Eye (tissue), 1 donor: ENCODE measurements around the gene MAP2K3.

Source experiments
- DNase-seq: peaks from one replicate; pipeline ENCODE4 v3.0.0-alpha.2; 2015

Gene MAP2K3

DNA sequence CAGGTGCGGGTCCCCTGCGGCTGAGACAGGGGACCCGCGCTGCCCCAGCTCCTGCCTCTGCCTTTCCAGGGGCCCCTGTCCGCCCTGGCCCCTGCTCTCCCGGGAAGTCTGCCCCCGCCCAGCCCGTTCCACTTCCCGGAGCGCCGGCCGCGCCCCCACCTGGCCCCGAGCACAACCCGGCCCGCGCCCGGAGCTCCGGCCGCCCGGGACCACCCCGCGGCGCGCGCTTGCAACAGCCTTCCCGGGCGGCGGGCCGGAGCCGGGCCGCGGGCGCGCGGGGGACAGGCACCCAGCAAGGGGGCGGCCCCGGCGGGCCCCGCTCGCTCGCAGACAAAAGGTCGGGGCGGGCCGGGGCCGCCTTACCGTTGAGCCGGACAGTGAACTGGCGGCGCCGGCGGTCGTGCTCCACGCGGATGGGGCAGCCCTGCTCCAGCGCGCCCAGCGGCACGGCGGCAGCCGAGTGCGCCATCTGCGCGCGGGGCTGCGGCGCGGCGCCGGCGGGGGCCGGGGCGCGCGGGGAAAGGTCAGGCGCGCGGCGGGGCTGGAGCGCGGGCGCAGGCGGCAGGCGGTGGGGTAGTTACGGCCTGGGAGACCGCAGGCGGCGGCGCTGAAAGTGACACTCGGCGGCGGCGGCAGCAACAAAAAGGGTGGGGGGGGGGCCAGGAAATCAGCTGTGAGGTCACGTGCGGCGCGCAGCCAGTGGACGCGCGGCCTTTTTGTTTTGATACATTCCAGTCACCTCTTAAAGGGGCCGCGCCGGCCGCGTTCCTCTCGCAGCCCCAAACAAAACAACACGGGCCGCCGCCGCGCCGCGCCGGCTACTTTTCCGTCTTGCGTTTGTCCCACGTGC is 31.5 kb upstream of the MAP2K3 start, which contains the start of gene NATD1:
Gene NATD1 (minus strand): TSS at position 615 of the 850 bp plus-strand sequence. CDS start 146 bp downstream, at position 469.
- peak; percentile 95 for DNase-seq

DNA sequence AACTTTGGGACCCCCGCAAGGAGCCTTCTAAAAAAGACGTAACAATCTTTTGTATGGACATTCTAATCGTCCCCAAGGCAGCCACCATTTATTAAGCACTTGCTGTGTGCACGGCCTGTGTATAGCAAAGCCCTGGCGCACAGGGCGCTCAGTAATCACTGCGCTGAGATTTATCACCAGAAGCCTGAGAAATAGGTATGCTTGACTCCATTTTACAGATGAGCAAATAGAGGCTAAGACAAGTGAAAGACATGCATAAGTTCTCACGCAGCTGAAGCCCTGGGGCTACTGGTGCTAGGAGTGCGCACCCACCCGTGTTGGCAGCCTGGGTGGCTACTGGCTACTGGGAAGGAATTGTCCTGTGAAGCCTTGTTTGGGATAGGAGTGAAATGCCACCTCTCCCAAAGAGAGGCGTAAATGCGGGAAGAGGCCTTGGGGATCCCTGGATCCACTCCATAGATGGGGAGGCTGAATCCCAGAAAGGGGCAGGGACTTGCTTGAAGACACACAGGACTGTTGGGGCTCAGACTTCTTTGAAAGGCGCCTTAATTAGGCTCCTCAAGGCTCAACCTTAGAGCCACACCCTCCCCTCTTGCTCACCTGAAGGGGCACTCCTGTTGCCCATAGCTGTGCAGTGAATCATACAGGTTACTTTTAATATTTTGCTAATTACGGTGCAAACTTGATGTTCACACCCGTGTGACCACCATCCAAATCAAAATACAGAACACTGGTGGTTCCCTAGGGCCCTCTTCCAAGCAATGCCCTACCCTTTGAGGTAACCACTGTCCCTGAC is 30.7 kb upstream of the MAP2K3 start:
- DNase-seq = no peak

DNA sequence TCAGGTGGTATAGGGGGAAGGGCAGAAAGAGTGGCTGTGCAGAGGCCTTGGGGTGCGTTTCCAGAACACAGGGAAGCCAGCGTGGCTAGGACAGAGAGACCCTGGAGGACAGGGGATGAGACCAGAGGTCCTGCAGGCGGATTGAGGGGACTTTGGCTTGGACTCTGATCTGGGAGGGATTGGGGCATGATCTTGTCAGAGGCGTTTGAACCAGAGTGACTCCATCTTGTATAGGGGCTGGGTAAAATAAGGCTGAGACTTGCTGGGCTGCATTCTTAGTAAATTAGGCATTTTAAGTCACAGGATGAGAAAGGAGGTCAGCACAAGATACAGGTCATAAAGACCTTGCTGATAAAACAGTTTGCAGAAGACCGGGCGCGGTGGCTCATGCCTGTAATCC is 25.9 kb upstream of the MAP2K3 start:
- DNase-seq = no peak

DNA sequence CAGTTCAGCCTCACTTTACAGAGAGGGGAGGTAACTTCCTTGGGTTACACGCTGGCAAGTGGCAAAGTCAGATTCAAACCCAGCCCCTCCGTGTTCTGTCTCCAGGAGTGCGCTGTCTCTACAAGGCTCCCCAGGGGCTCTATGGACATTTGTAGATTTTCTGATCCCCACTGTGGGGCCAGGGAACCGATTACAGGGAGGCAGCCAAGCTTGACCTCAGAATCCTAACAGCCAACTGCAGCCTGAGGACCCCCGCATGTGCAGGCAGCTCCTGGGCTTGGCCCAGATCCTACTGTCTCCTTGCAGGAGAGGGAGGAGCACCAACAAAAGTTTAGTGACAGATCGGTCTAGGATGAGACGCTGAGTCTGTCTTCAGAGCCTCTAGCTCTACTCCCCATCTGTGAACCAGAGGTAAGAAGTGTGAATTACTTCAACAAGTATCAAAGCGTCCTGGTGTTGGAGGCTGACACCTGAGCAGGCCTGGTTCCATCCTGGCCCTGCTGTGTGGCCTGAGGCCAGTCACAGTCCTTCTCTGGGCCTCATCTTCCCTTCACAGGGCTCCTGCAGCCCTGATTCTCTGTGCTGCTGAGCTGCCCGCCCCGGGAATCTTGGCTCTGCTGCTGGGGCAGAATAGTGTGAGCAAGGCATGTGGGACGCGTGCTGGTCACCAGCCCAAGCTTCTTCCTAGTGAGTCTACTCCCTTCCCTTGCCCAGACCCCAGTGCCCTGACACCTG is 22.1 kb upstream of the MAP2K3 start:
- DNase-seq = no peak

DNA sequence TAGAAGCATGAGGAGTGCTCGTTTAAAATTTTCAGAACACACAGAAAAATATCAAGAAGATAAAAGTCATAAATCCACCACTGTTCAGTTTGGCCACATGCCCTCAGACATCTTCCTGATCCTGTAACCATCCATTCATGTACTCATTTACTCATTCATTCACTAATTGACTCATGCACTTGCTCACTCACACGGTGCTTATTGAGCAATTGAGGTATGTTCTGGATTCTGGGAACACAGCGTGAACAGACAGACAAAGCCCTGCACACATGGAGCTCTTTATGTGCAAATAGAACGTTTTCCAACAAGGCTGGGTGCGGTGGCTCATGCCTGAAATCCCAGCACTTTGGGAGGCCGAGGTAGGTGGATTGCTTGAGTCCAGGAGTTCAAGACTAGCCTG is 21.1 kb upstream of the MAP2K3 start:
- DNase-seq = no peak

DNA sequence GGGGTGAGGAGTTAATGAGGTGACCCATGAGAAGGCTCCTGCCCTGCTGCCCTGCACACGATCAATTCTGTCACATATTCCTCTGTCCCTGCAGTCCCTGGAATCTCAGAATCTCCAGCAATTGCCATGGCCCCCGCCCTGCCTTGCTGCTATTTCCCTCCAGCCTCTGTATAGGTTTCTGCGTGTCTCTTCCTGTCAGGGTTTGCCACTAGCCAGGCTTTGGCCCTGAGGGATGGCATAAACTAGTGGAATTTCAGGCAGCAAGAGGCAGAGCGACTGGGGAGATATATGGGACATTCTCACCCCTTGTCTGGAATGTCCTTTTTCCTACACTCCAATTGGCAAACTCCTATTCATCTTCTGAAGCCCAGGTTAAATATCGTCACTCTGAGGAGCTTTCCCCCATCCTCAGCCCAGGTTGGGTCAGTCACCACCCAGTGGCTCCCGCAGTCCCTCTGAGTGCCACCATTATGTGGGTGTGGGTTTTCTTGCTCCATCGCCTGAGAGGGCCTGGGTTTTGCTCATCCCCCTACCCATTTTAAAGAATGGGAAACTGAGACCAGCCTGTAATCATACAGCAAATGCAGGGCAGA is 15.8 kb upstream of the MAP2K3 start:
- no peak for DNase-seq

DNA sequence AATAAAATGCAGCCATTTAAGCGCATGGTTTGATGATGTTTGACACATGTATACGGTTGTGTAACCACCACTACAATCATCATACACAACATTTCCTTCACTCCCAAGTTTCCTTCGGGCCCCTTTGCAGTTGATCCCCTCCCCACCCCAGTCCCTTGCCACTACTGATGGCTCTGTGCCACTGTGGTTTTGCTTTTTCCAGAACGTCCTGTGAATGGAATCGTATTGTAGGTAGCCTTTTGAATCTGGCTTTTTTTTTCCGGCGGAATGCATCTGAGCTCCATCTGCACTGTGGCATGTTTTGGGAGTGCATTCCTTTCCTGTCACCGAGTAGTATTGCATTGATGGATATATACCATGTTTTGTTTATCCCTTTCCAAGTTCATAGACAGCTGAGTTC is 15.1 kb upstream of the MAP2K3 start:
- DNase-seq = no peak

DNA sequence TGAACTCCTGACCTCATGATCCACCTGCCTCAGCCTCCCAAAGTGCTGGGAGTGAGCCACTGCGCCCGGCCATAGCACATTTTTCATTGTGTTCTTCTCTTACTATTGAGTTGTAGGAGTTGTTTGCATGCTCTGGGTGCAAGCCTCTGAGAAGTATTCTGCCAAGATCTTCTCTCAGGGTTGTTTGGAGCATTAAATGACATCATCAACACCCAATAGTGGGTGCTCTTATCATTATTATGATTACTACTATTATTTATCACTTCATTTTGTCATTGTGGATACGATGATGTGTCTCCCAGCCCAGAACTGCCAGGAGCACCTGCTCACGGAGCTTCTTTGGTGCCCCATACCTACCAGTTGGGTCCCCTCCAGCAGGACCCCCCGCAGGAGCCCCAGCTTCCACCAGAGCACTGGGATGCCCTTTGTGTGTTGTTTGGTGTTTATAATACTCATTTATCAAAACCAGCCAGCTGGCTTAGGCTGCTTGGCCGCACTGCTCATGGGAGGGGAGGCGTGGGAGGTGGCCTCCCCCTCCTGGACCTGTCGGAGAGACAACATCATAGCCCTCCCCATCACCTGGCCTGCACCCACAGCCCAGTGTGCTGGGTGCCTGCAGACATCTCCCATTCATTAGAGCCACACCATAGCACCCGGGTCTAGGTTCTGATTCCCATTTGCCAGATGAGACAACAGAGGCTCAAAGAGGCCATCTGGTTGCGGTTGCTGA is 12.9 kb upstream of the MAP2K3 start:
- no peak for DNase-seq

DNA sequence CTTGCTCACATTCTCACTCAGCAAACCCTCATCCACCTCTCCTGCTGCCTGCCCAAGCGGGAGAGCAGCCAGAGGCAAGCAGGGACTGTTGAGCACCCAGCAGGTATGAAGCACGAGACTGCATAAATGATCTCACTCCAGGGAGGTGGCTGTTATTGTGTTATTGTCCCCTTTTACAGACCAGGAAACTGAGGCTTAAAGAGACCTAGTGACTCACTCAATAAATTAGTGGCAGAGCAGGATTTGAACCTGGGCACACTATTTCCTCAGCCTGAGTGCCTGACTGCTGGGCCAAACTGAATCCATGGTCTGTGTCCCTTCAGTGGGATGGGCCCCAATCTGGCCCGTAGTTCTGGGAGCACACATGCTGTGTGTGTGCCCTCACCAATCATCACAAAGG is 12.3 kb upstream of the MAP2K3 start:
- DNase-seq = no peak

DNA sequence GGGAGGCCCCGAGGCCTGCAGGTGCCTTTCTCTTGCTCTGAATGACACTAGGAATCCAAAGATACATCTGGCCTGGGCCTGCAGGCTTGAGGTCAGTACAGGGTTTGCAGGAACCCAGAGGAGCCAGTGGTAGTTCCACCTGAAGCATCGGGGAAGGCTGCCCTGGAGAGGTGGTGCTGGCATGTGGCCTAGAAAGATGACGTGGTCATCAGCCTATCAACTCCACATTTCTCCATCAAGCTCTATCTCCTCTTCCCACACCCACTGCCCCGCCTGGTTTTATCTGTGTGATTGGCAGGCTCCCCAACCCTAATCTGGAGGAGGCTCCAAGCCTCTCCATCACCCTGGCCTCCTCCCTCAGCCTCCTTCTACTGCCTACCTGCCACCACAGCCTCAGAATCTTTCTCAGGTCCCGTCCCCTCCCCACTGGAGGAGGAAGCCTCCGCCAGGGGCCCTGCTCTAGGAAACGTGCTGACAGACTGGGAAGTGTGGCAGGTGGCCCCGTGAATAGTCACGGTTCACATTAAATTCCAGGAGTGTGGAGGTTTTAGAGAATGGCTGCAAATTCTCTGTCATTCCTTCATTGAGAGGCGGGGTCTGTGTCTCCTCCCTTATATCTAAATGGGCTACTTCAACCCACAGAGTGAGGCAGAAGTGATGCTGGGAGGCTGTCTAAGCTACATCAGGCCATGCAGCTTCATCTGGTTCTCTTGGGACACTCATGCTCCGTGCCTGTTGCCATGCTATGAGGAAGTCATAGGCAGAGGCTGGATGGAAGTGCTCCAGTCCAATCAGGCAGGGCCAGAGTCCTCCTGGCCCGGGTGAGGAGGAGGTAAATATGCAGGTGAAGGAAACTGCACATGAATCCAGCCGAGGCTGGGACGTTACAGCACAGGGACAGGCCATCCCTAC is 11.4 kb upstream of the MAP2K3 start:
- DNase-seq = no peak

DNA sequence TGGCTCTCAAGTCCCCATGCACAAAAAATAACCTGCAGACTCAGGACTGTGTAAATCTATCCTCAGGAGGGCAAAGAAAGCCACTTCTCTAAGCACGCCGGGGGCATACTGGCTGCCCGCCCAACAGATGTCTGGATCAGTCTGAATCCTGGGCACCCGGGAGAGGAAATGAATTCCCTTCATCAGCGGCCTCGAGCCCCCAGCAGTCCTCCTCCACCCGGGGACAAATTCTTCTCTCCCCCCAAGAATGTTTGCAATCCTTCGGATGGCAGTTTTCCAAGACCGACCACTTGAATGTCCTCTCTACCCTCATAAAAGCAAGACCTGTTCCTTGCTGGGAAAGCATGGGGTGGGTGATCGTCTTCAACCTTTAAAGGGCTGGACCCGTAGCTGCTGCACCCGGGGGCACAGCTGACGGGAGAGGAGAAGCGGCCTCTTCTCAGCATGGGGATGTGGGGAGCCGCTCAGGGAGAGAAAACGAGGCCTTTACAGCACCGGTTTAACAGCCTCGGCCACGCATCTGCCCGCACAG is 9.4 kb upstream of the MAP2K3 start:
- no peak for DNase-seq

DNA sequence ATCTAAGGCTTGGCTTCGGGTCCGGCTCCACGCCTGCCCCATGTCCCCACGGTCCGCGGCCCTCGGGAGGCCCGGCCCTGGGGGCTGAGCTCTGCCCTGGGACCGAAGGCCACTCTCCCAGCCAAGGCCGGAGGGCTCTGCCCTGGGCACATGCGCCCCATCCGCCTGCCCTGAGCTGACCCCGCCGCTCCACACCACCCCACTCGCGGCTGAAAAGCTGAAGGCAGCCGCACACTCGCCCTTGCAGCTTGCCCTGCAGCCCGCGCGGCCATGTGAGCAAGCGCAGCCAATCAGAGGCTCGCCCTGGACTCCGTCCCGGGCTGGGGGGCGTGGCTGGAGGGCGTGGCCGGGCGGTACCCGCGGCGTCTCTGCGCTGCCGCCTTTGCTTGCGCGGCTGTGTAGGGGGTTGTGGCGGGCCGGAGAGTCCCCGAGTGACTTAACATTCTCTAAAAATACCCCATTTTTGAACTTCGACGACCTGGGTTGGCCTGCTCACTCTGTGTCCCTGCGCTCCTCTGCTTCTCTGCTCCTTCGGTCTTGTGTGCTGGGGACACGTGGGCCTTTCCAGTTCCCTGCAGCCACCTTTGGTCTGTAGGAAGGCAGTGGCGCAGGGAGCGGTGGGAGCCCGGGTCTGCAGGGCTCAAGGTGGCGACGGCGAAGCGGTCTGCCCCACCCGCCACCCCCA is 8.8 kb upstream of the MAP2K3 start:
- peak; percentile 95 for DNase-seq

DNA sequence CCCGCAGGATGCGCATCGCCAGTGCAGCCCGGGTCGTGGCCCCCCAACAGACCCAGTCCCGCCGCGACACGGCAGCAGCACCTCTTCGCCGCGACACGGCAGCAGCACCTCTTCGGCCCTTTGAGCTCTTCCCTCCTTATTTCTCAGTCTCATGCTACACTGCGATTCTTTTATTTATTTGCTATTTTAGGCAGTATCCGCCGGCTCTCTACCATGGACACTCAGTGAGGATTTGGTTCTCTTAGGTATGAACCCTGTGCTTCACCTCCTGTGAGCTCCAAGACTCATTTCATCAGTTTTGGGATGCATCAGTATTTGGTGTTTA is 8.3 kb upstream of the MAP2K3 start:
- no peak for DNase-seq

DNA sequence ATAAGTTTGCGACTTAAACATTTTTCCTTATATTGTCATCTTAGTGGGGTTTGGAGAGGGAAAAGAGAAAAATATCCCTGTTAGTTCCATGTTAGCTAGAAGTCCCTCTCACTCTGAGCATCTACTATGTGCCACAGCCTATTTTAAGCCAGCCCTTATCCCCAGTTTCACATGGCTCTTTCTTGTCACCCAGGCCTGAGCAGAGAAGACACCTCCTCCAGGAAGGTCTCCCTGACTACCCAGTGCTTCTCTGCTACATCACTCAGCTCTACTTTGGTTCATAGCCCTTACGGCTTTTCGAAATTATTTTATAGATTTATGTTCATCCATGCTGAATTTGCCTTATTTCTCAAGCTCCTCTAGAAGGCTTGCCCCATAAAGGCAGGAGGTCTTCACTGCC is 7.2 kb upstream of the MAP2K3 start:
- no peak for DNase-seq

DNA sequence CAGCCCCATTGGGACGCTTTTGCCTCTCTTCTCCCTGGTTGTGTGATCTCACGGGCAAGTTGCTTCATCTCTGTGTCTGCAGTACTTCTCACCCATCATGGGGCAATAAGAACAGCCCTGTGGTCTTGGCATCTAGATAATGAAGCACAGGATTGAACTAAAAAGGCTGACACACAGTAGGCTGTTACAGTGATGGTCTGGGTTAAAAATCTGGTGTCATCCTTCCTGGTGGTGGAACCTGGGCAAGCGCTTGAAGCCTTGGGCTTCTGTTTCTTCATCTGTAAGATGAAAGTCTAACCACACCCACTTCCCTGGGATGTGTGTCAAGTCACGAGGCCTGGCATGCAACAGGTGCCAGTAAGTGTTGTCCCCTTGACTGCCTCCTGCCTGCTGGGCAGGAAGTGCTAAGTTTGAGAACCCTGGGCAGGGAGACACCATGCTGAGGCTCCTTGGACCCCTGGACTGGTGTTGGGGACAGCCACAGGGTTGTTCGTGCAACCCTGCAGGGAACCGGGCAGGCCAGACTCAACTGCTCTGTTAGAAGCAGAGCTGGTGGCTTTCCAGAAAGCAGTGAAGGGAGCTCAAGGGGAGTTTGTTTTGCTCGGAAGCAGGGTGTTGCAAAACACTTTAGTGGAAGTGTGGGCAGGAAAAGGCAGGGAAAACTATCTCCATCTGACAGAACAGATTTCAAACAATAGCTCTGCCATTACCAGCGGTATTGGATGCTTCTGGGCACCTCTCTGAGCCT is 5.9 kb upstream of the MAP2K3 start:
- DNase-seq = no peak

DNA sequence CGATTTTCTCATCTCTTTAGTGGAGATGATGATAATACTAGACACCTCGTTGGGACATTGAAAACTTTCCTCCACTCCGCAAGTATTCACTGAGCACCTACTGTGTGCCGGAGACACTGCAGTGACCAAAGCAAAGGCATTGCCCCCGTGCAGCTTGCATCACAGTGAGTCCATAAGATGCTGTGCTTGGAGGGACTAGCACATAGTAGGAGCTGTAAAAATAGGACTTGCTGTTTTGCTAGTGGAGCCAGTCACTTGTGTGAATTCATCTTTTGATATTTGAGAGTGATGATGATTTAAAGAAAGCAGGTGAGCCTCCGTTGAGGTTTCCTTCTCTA is 5.3 kb upstream of the MAP2K3 start:
- DNase-seq = no peak

DNA sequence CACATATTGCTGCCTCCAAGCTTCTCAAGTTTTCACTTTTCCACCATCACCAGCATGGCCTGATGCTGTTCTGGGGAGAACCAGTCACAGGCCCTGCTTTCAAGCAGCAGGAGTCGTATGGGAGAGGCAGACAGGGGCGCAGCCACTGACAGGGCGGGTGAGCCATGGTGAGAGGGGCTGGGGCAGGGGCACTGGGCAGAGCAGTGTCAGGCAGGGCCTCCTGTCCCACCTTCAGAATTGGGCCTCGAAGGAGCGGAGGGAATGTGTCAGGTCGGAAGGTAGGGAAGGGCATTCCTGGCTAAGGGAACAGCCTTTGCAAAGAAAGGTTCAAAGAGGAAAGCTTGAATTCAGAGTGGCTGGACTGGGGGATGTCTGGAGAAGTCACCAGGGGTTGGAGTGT is 4.9 kb upstream of the MAP2K3 start:
- DNase-seq = no peak

DNA sequence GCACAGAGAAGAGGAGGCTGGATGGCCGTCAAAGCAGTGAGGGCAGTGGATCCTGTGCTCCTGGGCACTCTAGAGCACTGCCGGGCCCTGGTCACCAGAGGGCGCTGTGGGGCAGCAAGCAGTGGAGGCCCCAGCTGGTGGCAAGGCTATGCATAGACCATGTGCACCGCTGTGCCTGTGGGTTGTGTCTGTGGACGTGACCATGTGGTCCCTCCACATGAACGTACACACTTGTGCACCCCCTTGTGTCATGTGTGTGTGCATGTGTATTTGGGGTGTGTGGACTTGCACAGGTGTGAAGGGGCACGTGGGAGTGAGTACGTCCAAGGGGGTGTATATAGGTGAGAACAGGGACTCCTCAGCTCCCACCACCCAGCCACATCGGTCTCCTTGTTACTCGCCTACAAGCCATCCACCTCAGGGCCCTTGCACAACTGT is 4.4 kb upstream of the MAP2K3 start:
- DNase-seq = peak; percentile 92

DNA sequence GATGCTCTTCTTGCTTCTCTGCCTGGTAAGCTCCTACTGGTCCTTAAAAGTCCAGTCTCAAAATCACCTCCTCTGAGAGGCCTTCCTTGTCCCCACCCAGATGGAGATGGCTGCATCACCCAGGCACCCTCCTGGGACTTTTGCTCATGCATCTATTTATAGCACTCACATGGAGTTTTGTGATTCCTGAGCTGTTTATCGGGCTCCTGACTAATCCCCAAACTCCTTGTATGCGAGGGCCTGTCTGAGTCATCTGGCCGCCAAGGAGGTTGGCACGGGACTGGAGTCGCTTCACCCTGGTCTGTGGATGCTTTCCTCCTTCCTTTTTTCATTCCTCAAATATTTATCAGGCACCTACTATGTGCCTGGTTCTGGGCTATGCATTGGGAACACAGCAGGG is 2.3 kb upstream of the MAP2K3 start:
- no peak for DNase-seq

DNA sequence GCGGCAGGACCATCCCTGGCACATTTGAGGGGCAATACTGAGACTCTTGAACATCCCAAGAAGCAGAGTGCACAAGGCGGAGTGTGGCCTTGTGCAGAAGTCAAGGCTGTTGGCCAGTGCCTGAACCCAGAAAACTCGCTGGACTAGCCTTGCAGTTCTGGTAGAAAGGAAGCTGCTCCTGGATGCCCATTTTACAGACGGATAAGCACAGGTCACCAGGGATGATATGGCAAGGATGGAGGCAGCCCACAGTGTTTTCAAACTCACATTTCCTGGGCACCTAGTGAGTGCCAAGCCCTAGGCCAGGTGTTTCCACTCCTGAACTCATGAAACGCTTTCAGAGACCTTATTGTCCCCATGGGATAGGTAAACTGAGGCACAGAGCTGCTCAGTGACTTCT is 1.7 kb upstream of the MAP2K3 start:
- DNase-seq = no peak
